HG03565 (cell line): Measurements from ENCODE around the gene CCDC152.
"Not testable (repeated sequence)": the region's sequence is repeated elsewhere in the genome, so short reads cannot be mapped to it uniquely, and the experiment has no call there.

Source experiments
- ATAC-seq: cut with Tn5 transposase; IDR thresholded peaks from one replicate; pipeline ENCODE4 v1.9.1; 2021; ENCODE audit warnings: mild to moderate bottlenecking, moderate library complexity; ENCODE audit not compliant: unreplicated experiment

Gene CCDC152, protein sequence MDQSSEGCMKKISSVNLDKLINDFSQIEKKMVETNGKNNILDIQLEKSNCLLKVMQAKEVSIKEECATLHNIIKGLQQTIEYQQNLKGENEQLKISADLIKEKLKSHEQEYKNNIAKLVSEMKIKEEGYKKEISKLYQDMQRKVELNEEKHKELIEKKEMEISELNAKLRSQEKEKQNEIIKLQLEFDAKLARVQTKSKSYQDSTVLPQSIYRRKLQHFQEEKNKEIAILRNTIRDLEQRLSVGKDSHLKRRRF

DNA sequence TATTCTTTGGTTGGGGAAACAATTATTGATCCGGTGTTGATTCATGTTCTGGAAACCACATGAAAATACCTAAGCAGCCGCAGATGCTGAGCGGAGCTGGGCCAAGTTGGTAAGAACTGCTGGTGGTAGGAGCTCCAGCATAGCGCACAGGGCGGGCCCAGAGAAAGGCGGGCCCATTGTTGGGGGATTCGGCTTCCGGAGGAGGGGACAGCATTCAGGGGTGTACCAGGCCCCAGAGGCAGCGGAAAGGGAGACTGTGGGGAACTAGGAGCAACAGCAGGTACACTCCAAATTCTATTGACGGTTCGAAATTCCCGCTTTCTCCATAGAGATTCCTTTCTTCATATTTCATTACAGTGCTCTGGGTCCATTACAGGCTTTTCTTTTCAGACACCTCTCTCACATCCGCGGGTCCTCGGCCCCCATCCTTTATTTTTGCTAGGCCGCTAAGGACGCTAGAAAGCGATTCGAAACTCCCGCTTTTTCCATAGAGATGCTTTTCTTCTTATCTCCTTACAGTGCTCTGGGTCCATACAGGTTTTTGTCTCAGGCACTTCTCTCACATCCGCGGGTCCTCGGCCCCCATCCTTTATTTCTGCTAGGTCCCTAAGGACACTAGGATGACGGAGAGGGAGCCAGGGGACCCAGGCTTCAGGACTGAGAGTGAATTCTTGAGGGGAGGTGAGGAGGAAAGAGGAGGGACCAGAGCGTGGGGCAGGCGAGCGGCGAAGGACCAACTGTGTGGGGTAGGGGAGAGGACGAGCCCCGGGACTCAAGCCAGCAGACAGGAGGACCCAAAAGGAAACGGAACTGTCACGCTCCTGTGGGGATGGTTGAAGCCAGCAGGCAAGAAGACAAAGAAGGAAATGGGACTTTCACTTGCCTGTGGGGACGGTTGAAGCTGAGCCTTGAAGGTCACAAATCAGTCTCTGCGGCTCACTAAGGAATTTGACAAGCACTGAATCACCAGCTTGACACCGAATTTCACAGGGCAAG lies at the start of gene CCDC152:
TSS of gene CCDC152 (plus strand) at position 213 of the 996 bp plus-strand sequence. CDS start 2,304 bp downstream, outside the sequence.
- peak; percentile 75 for ATAC-seq

DNA sequence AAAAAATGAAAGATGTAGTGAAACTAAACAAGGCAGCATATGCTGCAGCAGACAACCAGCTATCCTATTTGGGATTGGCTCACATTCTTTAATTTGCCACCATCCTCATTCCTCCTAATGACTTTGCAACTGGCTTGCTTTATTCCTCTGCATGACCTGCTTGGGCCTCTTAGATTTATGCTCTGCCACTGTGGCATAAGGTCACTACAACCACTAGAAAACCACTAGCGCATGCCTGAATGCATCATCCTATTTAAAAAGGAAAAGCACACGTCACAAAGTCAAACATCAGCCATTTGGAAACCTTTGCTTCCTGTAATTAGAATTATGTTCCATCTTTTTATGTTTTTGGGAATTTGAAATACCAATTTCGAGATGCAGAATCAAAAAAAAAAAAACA lies 40.8 kb upstream of the CCDC152 start:
- no peak for ATAC-seq

DNA sequence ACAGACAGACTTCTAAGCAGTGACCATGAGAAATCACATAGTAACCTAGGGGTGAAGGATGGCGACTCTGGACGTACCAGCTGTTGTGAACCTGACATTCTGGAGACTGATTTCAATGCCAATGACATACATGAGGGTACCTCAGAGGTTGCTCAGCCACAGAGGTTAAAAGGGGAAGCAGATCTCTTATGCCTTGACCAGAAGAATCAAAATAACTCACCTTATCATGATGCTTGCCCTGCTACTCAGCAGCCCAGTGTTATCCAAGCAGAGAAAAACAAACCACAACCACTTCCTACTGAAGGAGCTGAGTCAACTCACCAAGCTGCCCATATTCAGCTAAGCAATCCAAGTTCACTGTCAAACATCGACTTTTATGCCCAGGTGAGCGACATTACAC lies 38.0 kb upstream of the CCDC152 start:
- peak; percentile 95 for ATAC-seq

DNA sequence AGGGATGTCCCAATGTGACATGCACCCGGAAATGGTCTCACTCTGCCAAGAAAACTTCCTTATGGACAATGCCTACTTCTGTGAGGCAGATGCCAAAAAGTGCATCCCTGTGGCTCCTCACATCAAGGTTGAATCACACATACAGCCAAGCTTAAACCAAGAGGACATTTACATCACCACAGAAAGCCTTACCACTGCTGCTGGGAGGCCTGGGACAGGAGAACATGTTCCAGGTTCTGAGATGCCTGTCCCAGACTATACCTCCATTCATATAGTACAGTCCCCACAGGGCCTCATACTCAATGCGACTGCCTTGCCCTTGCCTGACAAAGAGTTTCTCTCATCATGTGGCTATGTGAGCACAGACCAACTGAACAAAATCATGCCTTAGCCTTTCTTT lies 37.6 kb upstream of the CCDC152 start:
- no peak for ATAC-seq

DNA sequence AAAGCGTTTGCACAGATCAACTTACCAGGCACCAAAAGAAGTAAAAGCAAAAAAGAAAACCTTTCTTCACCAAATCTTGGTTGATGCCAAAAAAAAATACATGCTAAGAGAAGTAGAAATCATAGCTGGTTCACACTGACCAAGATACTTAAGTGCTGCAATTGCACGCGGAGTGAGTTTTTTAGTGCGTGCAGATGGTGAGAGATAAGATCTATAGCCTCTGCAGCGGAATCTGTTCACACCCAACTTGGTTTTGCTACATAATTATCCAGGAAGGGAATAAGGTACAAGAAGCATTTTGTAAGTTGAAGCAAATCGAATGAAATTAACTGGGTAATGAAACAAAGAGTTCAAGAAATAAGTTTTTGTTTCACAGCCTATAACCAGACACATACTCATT lies 36.4 kb upstream of the CCDC152 start:
- ATAC-seq = no peak

DNA sequence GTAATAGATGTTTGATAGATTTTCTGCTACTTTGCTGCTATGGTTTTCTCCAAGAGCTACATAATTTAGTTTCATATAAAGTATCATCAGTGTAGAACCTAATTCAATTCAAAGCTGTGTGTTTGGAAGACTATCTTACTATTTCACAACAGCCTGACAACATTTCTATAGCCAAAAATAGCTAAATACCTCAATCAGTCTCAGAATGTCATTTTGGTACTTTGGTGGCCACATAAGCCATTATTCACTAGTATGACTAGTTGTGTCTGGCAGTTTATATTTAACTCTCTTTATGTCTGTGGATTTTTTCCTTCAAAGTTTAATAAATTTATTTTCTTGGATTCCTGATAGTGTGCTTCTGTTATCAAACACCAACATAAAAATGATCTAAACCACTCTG lies 35.1 kb upstream of the CCDC152 start:
- no peak for ATAC-seq

DNA sequence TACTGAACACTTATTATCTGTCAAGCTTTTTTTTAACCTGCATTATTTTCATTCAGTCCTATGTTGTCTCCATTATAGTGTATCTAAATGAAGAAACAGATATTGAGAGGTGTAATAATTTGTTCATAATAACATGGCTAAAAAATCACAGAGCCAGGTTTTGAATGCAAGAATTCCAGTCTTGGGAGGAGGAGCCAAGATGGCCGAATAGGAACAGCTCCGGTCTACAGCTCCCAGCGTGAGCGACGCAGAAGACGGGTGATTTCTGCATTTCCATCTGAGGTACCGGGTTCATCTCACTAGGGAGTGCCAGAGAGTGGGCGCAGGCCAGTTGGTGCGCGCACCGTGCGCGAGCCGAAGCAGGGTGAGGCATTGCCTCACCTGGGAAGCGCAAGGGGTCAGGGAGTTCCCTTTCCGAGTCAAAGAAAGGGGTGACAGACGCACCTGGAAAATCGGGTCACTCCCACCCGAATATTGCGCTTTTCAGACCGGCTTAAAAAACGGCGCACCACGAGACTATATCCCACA lies 22.0 kb upstream of the CCDC152 start:
- not testable (repeated sequence) for ATAC-seq

DNA sequence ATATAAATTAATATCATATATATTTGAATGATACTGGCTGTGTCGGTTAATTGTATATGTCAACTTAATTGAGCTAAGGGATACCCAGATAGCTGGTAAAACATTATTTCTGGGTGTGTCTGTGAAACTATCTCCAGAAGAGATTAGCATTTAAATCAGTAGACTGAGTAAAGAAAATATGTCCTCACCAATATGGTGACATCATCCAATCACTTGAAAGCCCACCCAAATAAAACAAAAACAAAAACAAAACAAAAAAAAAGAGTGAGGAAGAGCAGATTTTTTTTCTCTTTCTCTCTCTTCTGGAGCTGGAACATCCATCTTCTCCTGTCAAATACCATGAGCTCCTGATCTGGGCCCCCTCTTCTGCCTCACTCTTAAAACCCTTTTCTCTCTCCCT lies 15.7 kb upstream of the CCDC152 start:
- no peak for ATAC-seq

DNA sequence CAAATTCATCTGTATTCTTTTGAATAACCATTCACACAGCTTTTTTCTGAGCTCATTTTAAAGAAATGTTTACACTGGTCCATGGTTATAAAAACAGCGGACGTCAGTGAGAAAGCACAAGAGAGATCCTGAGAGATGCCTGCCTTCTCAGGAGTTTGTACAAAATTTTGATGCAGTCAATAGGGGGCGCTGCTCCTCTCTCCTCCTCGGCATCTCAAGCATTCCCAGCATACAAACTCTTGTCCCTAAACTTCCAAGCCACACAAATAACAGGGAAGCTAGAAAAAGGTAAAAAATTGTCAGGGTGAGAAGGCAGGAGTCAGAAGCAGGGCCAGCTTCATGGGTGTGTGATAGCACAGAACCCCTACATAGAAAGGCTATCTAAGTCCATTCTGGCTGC lies 11.2 kb upstream of the CCDC152 start:
- ATAC-seq = no peak

DNA sequence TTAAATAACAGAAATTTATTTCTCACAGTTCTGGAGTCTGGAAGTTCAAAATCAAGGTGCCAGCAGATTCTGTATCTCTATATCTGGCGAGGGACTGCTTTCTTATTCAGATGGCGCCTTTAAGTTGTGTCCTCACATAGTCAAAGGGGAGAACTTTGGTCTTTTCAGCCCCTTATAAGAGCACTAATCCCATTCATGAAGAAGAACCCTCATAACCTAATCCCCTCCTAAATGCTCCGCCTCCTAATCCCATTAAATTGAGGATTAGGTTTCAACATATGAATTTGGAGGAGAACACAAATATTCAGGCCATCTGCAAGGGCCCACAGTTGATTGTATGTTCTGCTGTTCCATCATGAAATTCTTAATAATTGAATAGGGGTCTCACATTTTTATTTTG lies 10.8 kb upstream of the CCDC152 start:
- no peak for ATAC-seq

DNA sequence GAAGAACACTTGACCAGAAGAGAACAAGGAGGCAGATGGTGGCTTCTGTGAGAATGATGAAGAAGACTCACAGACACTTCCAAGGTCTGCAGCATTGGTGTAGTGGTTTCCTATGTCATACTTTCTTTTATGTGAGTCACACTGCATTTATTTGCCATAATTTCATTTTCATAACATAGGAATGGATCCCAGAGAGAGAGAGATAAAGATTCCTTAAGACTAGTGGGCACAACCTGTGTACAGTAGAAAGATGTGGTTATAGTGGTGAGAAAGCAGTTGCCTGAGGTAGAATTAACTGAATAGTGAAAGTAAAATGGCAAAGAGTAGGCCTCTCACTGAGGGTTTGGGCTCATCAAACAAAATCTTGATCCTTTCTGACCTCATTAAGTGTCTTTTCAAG lies 7.6 kb upstream of the CCDC152 start:
- ATAC-seq = peak; percentile 53

DNA sequence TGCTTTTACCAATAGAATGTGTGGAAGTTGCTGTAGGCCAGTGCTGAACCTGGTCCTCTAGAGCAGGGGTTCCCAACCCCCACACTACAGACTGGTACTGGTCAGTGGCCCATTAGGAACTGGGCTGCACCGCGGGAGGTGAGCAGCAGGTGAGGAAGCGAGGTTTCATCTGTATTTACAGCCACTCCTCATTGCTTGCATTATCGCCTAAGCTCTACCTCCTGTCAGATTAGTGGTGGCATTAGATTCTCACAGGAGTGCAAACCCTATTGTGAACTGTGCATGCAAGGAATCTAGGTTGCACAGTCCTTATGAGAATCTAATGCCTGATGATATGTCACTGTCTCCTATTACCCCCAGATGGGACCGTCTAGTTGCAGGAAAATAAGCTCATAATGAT lies 6.1 kb upstream of the CCDC152 start:
- no peak for ATAC-seq

DNA sequence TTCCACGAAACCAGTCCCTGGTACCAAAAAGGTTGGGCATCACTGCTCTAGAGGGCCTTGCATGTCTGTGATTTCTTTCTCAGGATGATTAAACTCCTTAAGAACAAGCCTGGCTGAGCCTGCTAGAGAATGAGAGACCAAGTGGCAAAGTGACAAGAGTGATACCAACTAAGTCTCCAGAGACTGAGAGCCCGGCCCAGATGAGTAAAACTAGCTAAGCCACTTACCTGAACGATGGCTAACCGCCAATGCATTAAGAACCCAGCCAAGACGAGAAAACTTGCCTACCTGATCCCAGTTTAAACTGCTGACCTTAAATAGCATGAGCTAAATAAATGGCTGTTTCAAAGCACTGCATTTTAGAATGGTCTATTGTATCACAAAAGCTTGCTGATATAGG lies 5.6 kb upstream of the CCDC152 start:
- no peak for ATAC-seq

DNA sequence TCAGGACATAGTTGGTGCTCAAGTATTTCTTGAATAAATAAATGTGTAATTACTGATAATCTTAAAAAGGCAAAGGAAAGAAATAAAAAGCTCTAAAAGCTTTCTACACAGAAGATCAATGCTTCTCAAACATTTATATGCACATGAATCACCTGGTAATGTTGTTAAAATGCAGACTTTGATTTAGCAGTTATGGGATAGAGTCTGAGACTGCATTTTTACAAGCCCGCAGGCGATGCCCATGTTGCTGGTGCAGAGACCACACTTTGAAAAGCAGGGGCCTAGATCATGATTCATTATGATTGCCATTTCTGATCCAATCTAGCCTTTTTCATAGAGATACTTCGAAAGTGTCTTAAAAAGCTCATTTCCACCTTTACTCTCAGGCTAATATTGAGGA lies 3.5 kb upstream of the CCDC152 start:
- ATAC-seq = no peak

DNA sequence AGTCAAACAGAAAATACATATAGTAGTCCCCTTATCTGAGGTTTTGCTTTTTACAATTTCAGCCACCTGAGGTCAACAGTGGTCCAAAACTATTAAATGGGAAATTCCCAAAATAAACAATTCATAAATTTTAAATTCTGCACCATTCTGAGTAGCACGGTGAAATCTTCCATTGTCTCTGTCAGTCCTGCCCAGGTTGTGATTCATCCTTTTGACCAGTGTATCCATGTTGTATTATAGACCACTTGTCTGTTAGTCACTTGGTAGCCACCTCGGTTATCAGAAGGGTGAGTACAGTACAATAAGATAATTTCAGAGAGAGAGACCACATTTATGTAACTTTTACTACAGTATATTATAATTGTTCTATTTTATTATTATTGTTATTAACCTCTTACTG lies 2.8 kb downstream of the CCDC152 start:
- ATAC-seq = no peak

DNA sequence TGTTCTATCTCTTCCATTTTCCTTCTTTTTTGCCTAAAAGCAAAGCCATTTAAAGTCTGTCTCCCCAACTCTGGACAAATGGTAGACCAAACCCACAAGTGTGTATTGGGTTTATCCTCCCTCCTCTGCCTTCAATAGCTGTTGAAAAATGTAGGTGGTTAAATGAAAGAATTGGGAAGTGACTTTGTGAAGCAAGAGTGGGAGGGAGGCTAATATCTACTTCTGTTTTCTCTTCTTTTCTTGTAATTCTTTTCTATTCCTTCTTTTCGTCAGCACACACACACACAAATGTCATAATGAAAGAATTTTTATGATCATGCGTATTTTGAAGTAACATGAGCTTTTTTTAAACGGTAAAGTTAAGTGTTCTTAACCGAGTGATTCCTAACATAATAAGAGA lies 3.8 kb downstream of the CCDC152 start:
- no peak for ATAC-seq

DNA sequence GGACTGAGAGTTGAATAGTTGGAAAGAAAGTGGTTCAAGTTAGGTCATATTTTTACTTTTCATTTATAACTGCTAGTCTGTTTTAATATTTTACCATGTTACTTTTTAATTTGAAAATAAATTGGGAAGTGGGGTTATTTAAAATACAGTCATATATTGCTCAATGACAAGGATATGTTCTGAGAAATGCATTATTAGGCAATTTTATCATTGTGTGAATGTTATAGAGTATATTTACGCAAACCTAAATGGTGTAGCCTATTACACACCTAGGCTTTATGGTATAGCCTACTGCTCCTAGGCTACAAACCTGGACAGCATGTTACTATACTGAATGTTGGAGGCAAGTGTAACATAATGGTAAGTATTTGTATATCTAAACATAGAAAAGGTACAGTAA lies 5.2 kb downstream of the CCDC152 start:
- no peak for ATAC-seq

DNA sequence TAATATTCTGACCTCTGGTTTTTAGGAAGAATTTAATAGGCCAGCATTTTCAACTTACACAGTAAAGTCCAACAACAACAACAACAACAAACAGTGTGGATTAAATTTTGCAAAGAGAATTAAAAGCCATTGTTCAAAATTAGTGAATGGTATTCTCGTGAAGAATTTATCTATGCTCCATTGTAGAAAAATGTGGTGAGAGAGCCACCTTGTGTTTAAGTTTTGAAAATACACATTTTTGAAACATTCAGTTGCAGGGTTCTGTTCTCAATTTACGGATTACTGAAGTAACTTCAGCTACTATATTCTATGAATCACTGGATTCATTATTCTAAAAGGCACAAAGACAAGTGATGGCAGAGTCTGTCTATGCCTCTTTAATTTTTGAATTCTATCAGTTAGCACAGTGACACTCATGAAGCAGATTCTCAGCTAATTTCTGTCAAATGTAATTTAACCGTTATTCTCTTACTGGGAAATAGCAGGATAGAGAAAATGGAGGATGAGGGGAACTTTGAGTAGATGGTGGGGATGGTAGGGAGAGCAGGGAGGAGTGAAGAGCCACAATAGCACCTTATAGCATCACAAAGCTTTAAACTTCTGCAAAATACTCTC lies 11.0 kb downstream of the CCDC152 start:
- peak; percentile 56 for ATAC-seq

DNA sequence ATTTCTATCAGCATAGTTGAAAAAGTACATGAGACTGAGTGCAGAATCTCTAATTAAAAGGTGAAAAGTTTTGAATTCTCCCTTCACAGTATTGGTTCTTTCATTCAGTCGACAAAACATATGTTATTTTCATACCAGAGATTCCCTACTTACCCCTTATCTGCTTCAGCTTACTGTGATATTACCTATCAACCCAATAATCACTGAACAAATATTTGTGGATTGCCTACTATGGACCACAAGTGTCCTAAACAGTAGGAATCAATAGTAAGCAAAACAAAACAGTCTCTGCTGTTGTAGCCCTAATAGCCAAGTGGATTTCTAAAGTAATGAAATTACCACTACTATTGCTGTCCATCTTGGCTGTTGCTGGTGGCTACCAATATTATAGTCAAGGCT lies 11.5 kb downstream of the CCDC152 start:
- no peak for ATAC-seq

DNA sequence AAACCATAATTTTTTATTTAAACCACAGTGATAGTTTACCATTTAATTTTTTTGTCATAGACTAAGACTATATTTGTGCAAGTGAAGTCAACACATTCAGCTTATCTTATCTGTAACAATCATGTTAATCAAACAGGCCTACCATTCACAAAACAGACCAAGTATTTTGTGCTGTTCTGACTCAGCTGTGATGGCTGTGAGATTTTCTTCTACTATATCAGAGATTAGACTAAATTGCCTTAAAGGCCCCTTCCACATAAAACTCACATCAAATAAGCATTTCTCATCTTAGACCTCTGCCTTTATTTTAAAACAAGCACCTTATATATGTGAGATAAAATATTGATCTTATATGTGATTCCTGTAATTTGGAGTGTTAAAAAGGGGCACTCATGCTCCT lies 13.4 kb downstream of the CCDC152 start:
- ATAC-seq = no peak

DNA sequence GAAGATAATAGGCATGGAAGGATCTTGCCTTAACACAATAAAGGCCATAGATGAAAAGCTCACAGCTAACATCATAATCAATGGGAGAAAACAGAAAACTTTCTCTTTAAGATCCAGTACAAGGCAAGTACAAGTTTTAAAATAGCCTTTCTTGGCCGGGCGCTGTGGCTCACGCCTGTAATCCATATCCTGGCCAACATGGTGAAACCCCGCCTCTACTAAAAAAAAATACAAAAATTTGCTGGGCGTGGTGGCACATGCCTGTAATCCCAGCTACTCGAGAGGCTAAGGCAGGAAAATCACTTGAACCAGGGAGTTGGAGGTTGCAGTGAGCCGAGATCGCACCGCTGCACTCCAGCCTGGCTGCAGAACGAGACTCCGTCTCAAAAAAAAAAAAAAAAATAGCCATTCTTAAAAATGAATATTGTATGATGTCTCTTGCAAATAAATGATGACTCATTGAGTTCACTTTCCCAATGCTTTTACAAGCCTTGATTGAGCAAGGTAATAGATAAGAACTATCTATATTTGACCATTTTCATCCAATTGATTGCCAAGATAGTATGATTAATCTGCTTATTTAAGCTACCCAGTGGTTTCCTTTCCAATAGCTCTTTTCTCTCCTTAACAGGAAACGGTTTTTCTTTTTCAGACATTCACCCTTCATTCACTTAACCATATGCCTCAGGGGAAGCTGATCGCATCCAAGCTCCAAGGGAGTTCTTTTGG lies 15.8 kb downstream of the CCDC152 start:
- no peak for ATAC-seq
